Chondrocyte (in vitro differentiated cells): ENCODE results near the gene SLC26A4. TPM values are rescaled to one million over a fixed set of nuclear protein-coding genes. Genes with fewer than 3 reads are reported as not detected.

Source experiments
- DNase-seq: peaks from one replicate; pipeline ENCODE4 v3.0.0; 2021; ENCODE audit warnings: mixed read lengths, low spot score
- H3K27ac Mint-ChIP-seq: one replicate; pipeline ENCODE4 v1.8.0; 2021; ENCODE audit warnings: mild to moderate bottlenecking, moderate library complexity, mixed read lengths; ENCODE audit not compliant: unreplicated experiment
- H3K27me3 Mint-ChIP-seq: 2 replicates; pipeline ENCODE4 v1.8.0; 2021; ENCODE audit warnings: low read depth, mixed read lengths
- H3K36me3 Mint-ChIP-seq: 2 replicates; pipeline ENCODE4 v1.8.0; 2021; ENCODE audit warnings: low read depth, mixed read lengths
- H3K4me1 Mint-ChIP-seq: 2 replicates; pipeline ENCODE4 v1.8.0; 2021; ENCODE audit warnings: low read depth, mild to moderate bottlenecking, mixed read lengths
- H3K4me3 Mint-ChIP-seq: one replicate; pipeline ENCODE4 v1.8.0; 2021; ENCODE audit warnings: mild to moderate bottlenecking, moderate library complexity, mixed read lengths; ENCODE audit not compliant: unreplicated experiment
- H3K9me3 Mint-ChIP-seq: 2 replicates; pipeline ENCODE4 v1.8.0; 2021; ENCODE audit warnings: low read depth, mixed read lengths
- CTCF ChIP-seq: fragments of 200-600 bp; sonication (generic); IDR thresholded peaks from 2 replicates; pipeline ENCODE4 v1.5.0; 2021; ENCODE audit warnings: antibody characterized with exemption, mild to moderate bottlenecking, moderate library complexity
- total RNA-seq: library from RNA; stranded (reverse); gene quantifications from 3 replicates; pipeline ENCODE4 v1.2.1, GENCODE V29; 2021

SLC26A4 gene
- total RNA-seq, 1 donor from 2014 or later, result 0.55 TPM

DNA sequence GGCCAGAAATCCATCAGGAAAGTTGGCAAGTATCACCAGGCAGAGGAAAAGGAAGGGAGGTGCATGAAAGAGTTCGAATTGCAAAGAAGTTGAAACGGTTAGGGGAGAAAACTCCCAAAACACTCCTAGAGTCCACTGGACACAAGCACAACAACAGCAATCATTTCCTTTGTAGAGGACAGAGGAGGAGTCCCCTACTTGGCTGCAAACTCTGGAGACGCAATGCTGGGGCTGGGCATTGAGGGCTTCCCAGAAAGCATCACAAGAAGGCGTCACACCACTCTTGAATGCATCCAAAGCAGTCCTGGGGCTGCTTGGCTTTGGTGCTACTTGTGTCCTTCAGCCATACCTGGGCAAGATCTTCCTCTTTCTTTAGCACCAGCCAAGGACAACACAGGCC lies 18.1 kb upstream of the SLC26A4 start:
- H3K27me3 Mint-ChIP-seq, result peaks cover 10% of the 10 kb centered on the region
- TF ChIP-seq CTCF, result no peak
- H3K9me3 Mint-ChIP-seq, result peaks cover 7% of the 10 kb centered on the region
- no peak overlapping the region for H3K4me3 Mint-ChIP-seq
- H3K27ac Mint-ChIP-seq, result no peak overlapping the region
- peaks cover 2% of the 10 kb centered on the region for H3K36me3 Mint-ChIP-seq
- peaks cover 5% of the 10 kb centered on the region for H3K4me1 Mint-ChIP-seq
- DNase-seq, result no peak

DNA sequence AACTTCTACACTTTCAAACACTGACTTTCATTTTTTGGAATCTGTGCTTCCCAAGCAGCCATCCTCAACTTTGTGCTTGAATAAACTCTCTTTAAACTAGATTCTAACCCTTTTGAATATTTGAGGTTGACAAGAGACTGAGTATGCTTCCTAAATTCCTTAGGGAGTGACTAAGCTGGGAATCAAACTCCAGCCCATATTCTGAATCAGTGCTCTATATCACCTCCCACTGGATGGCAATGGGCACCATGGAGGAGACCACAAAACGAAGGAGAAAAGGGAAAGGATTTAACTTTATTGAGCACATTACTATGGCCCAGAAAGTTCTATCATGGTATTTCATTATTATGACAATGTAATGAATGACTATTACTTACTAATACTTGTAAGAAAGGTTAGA lies 17.2 kb upstream of the SLC26A4 start:
- Mint-ChIP-seq H3K27me3 (peaks cover 10% of the 10 kb centered on the region), H3K9me3 (peaks cover 4% of the 10 kb centered on the region), H3K36me3 (peaks cover under 1% of the 10 kb centered on the region), H3K4me3 (no peak overlapping the region), H3K4me1 (peaks cover 5% of the 10 kb centered on the region), H3K27ac (no peak overlapping the region)
- no peak for DNase-seq
- peak; percentile 50 for TF ChIP-seq CTCF

- Mint-ChIP-seq H3K4me1 (peaks cover 5% of the 10 kb centered on the region), H3K9me3 (peaks cover 3% of the 10 kb centered on the region), H3K4me3 (no peak overlapping the region), H3K27me3 (peaks cover 10% of the 10 kb centered on the region), H3K36me3 (no peaks in the 10 kb centered on the region), H3K27ac (no peak overlapping the region)
- DNase-seq, result no peak
- TF ChIP-seq CTCF, result no peak
Measured at GRCh38 chr7:107643938-107644308, 16.7 kb upstream of the SLC26A4 start.

DNA sequence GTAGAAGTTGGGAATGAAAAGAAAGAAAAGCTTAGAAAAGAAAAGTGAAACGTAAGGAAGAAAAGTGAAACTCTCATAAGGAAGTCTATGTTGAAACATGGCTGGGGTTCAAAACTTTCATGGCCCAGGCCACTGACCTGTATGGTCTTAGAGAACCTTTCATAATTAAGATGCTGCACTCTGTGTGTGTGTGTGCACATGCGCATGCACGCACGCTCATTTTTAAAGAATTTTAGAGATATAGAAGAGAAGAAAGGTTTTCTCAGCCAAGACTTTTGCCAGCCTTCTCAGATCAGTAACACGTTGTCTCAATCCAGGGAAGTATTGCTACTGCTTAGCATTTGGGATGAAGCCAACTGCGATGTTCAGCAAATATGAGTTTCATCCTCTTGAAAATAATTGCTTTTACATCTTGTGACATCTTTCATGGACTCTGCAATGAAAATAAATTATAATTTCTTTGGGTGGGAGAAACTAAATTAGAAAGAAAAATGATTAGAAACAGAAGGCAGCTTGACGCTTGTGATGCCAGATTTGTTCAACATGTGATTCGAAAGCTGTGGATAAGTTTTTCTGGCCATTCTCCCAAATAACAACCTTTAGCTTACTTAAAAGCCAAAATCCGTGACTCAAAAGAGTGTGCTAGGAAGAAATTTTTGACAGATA lies 16.2 kb upstream of the SLC26A4 start:
- no peak for DNase-seq
- Mint-ChIP-seq H3K27ac (no peak overlapping the region), H3K9me3 (peaks cover 3% of the 10 kb centered on the region), H3K36me3 (no peaks in the 10 kb centered on the region), H3K27me3 (peaks cover 10% of the 10 kb centered on the region), H3K4me3 (no peak overlapping the region), H3K4me1 (peaks cover 5% of the 10 kb centered on the region)
- TF ChIP-seq CTCF, result no peak

DNA sequence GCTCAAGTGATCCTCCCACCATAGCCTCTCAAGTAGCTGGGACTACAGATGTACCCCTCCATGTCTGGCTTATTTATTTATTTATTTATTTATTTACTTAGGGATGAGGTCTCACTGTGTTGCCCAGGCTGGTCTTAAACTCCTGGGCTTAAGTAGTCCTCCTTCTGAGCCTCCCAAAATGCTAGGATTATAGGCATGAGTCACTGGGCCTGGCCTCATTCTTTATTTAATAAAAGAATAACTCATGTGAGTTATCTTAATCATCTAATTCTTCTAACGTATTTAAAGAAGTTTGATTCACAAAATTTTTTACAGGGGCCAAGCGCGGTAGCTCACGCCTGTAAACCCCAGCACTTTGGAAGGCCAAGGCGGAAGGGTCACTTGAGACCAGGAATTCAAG lies 8.0 kb upstream of the SLC26A4 start:
- Mint-ChIP-seq H3K27me3 (peaks cover 21% of the 10 kb centered on the region), H3K4me1 (no peaks in the 10 kb centered on the region), H3K27ac (no peak overlapping the region), H3K9me3 (peaks cover 9% of the 10 kb centered on the region), H3K36me3 (peaks cover 2% of the 10 kb centered on the region), H3K4me3 (no peak overlapping the region)
- no peak for DNase-seq
- no peak for TF ChIP-seq CTCF
